HG03103 (cell line): ENCODE data around the gene DIPK2A.

ENCODE experiments used
- ATAC-seq: cut with Tn5 transposase; IDR thresholded peaks from one replicate; pipeline ENCODE4 v1.9.1; 2021; ENCODE audit warnings: low read depth; ENCODE audit not compliant: unreplicated experiment

The DIPK2A gene

DNA sequence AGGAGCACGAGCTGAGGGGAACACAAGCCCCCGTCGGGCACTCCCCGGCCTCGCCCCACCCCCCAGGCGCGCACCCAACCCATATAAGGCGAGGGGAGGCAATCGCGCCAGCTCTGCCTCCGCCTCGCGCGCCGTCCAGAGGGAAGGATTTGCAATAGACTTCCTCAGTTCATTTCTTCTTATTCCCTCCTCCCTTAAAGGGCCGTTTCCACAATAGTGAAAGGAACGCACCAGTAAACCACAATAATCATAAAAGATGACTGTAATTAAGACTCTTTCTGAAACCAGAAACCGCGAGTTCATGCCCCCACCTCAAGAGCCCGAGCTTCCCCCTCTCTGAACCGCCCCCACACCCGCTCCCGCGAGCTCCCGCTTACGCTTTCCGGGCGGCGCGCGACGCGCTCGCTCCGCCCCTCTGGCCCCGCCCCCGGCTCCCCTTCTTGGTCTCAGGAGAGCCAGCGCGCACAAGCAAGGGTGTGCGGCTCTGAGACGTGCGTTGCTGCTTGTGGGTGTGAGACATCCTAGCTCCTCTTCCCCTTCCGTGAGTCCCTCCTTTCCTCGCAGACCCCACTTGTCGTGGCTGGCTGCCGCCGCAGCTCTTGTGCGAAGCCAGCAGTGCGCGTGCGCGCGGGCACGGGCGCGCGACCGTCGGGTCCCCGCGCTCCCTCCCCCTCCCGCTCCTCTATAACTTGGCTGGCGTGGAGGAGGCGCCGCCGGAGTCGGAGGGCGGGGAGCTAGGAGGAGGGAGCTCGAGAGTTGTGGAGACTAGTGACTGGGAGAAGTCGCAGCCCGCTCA is at the start of gene DIPK2A:
TSS of gene DIPK2A (plus strand) at position 465 of the 796 bp plus-strand sequence. CDS start 510 bp downstream, outside the sequence.
- ATAC-seq = peak; percentile 41

GRCh38 chr3:143924522-143925285 is 46.9 kb upstream of the DIPK2A start:
- peak; percentile 69 for ATAC-seq

GRCh38 chr3:143928056-143928455 is 43.6 kb upstream of the DIPK2A start:
- no peak for ATAC-seq

DNA sequence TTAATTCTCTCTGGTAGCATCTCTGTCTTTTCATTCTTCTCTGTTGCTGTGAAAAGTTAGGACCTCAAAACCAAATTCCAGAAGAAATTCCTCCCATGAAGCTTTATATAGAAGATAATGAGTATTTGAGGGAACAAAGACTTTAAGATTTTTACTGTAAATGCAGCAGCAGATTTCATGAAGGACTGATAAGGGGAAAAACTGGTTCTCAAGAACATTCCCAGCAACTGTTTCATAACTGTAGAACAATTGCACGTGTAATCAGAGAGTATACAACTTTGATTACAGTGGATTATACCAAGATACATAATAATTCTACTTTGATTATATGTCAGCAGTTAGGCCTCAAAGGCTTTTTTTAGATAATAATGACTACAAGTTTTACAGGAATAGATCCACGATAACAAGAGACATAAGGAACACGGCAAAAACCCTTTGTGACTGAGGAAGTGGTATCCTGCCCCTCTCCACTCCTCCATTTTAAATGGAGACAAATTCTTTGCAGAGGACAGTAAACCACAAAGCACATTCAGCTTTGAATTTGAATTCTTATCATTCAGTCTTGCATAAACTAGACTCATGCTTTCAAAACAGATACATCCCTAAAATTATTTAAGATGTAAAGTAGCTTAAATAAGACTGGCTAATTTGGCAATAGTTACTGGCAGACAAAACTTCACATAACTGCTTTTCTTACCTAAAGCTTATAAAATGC is 42.9 kb upstream of the DIPK2A start:
- ATAC-seq = no peak

DNA sequence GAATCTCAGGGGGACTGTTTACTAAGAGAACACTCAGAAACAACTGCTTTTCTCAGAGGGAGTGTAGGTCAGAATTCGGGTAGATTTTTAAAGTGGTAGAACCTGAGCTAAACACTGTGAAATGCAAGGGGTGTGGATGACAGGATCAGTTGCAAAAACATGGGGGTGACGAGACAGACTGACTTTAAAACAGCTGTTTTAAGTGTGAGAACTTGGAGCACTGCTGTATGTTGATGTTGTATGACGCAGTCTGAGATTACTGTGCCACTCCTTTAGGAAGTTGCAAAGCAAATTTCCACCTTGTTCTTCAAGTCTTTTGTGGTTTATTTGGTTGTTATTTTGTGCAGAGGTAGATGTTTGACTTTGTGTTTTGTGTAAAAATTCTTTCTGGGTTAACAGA is 36.8 kb upstream of the DIPK2A start:
- ATAC-seq = no peak

DNA sequence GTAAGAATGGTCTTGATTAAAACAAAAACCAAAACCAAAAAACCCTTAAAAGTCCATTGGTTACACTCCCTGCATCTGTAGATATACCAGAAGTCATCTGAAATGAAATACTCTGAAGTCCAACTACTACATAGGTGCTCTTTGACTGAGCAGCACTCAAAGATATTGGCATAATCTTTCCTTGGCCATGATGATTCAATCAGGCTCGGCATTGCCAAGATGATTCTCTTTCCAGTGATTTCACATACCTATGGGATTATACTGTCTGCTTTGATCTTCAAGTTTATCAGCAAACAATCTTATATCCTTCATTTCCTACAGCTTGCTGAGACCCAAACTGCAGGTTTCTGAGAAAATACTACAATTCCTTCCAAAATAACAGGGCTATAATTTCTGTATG is 35.9 kb upstream of the DIPK2A start:
- no peak for ATAC-seq

GRCh38 chr3:143950810-143951209 is 20.8 kb upstream of the DIPK2A start:
- no peak for ATAC-seq

DNA sequence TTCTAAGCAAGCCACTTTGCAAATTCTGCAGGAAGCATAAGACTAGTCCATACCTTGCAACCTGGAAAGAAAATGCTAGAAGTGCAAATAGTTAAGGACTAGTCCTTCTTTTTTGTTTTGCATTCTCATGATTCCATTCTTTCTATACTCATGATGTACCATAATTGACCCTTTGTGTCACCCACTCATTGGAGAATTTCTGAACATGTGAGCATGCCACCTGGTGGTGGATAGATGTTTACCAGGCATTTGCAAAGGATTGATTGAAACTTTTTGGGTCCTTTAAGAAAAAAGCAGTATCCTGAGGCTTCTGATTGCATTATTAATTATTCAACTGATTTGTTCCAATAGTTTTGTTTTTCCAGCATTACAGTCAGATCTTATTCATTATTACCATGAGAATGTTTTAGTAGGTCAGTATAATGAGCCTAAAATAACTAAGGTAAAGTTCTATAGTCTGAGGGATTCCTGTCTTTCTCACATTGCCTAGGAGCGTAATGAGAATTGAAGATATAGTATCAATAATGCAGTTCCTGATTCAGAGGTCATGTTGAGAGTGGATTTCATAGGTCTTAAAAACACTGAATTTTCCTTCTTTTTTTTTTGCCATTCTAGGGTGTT is 20.2 kb upstream of the DIPK2A start:
- ATAC-seq = peak; percentile 72

- ATAC-seq = no peak
These were observed 19.0 kb upstream of the DIPK2A start for GRCh38 chr3:143952569-143953072.

DNA sequence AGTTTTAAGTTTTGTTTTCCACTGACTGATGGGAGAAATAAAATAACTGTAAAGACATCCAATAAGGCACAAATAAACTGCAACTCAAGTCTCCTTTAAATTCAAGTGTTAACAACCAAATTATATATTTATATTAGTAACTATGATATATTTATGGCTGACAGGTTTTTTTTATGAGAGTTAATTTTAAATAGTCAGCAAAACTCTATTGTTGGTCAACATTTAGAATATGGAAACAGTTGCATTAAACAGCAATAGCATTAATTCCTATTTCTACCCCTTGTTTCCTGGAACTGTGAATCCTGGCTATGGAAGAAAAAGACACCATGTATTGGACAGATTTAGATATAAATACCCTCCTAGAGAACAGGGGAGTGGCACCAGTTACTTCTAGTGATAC is 16.5 kb upstream of the DIPK2A start:
- ATAC-seq = no peak

DNA sequence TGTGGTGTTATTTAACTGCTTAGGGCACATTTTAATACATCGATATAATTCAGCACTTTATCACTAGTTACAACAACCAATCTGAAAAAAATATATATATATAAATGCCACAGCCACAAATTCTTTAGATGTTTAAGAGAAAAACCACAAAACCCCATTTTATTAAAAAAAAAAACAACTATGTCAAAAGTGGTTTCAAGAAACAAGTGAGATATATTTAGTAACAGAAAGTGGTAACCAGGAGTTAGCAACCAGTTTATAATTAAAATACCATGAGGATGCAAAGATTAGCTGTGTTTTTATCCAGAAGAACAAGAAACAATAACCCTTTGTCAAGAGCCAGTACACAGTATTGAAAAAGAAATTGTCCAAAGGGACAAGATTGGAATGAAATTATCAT is 14.8 kb upstream of the DIPK2A start:
- ATAC-seq = no peak

DNA sequence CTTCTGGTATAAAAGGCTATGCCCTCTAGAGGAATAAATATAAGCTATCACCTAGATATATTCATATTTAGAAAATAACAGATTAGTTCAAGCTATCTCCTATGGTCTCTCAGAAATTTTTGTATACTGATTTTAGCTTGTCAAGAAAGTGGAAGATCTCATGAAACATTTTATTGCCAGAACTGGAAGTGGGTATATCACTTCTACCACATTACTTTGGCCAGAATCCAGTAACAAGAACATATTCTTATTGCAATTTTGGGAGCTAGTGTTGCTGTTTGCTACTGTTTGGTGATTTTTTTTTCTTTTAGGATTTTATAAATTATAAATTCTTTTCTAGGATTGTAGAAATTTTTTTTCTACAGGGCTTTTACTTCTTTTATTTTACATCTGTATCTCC is 14.2 kb upstream of the DIPK2A start:
- no peak for ATAC-seq

DNA sequence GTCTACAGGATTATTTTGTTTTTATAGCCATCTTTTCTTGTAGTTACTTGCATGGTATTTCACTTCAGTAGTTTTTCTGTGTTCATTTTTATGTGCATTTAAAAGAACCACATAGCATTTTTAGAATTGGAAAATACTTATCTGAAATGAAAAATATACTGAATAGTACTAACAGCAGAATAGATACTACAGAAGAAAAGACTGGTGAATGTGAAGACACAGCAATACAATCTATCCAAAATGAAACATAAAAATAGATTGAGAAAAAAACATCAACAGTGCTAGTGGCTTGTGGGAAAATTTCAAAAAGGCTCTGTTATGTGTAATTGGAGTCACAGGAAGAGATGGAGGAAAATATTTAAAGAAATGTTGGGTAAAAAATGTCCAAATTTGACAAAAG is 12.7 kb upstream of the DIPK2A start:
- ATAC-seq = no peak

- ATAC-seq = no peak
These were observed 10.3 kb upstream of the DIPK2A start for GRCh38 chr3:143961342-143961741.

- ATAC-seq = no peak
These were observed 7.7 kb upstream of the DIPK2A start for GRCh38 chr3:143963946-143964345.

DNA sequence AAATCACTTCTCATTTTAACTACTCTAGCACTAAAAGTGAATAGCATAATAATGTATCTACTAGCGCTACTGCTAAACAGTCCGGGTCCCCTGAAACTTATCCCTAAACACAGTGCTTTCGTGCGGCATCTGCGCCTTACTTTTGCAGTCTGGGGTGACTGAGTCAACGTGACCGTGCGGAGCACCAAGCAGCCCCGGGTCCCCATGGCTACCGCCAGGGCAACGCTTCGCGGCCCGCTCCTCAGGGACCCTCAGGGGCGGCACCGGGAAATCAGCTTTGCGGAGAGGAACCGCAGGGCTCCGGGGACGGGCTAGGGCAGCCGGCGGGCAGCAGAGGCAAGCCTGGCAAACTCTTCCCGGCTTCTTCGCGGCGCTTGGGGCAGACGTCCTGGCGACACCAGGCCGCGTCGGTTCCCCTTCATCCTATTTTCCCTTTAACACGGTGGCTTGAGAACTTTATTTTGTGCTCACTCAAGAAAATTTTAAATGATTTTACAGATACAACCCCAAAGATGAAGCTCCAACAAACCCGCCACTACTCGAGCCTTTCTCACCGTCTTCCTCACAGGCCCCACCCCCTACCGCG is 757 bp upstream of the DIPK2A start:
- peak; percentile 24 for ATAC-seq

- no peak for ATAC-seq
These were observed 507 bp downstream of the DIPK2A start for GRCh38 chr3:143972155-143972504.

DNA sequence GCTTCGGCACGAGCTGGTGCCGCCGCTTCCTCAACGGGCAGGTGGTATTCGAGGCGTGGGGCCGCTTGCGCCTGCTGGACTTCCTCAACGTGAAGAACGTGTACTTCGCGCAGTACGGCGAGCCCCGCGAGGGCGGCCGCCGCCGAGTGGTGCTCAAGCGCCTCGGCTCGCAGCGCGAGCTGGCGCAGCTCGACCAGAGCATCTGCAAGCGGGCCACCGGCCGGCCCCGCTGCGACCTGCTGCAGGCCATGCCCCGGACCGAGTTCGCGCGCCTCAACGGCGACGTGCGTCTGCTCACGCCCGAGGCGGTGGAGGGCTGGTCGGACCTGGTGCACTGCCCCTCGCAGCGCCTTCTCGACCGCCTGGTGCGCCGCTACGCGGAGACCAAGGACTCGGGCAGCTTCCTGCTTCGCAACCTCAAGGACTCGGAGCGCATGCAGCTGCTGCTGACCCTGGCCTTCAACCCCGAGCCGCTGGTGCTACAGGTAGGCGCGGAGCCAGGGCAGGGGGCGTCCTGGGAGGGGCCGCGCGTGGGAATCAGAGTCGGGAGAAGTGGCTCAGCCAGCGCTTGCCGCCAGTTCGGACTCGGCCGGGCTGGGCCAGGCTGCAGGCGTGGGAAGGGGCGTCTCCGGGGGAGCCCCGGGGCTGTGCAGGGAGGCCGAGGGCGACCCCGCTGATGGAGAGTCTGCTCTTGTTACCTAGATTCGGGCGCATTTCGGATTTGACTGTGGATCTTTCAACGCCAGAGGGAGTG is 1.1 kb downstream of the DIPK2A start:
- ATAC-seq = peak; percentile 19

DNA sequence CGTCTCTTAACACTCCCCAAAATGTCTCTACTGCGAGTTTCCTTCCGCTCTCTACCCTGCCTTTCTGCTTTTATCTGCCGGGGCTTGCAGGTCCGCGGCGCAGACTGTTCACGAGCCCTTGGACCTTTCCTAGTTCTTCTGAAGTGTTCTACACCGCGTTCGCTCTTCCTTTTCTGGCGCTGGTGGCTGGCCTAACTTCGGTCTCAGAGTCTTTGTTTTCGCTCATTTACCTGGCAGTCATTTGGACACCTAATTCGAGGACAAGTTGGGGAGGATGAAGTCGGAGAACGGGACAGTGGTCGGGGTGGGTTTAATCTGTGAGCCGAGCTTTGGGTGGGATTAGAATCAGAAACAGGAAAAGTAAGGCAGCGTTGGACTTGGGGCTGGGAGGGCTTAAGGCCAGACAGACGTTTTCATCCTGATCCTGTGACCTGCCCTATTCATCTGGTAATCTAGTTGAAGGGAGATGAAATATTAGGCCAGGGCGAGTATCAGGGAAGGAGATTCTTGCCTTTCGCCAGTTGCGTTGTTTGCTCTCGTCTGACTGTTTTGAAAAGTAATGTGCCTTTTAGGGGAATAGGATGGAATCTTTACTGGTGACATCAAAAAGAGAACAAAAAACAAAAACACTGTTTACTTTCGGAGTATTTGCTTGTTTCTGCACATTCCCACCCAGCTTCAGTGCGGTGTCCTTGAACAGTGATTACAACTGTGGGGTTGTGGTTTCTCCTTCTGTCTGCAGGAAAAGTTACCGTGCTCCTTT is 1.8 kb downstream of the DIPK2A start:
- ATAC-seq = peak; percentile 25
